Activated T-helper 9 cell treated with anti-CD3 and anti-CD28 coated beads, Interleukin-2, amount 50 U/mL, for 16 hours (primary cell): ENCODE results near the gene ABCB1.
A peak's percentile ranks its signal among the peaks of the same experiment; 100 is the strongest.

Experiments
- DNase-seq: peaks from one replicate; pipeline ENCODE4 v3.0.0-alpha.2; 2020; ENCODE audit warnings: low read depth

Gene ABCB1

DNA sequence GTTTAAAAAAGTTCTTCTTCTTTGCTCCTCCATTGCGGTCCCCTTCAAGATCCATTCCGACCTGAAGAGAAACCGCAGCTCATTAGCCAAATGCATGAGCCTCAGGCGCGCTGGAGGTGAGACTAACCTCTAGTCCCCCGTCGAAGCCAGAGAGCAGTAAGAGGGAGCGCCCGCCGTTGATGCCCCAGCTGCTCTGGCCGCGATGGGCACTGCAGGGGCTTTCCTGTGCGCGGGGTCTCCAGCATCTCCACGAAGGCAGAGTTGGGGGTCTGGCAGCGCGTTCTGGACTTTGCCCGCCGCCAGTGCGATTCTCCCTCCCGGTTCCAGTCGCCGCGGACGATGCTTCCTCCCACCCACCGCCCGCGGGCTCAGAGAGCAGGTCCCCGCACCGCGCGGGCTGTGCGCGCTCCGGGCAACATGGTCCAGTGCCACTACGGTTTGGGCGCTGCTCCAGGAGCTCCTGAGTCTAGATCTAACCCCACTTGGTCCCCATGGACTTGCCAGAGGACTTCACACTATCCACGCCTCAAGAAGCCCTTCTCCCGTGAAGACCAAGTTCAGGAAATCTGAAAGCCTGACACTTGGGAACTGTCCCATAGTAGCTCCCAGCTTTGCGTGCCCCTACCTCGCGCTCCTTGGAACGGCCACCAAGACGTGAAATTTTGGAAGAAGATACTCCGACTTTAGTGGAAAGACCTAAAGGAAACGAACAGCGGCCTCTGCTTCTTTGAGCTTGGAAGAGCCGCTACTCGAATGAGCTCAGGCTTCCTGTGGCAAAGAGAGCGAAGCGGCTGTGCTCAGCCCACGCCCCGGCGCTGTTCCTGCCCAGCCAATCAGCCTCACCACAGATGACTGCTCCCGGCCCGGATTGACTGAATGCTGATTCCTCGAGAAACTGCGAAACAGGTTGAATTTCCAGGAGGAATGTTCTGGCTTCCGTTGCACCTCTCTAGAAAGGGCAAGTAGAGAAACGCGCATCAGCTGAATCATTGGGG, at the start of gene ABCB1:
TSS of gene ABCB1 (minus strand) at position 755 of the 995 bp plus-strand sequence. CDS start at position 55, 700 bp downstream.
- peak; percentile 38 for DNase-seq

- no peak for DNase-seq
These were observed 47.6 kb upstream of the ABCB1 start for GRCh38 chr7:87648316-87648715.

- DNase-seq, result no peak
These were observed 44.8 kb upstream of the ABCB1 start for GRCh38 chr7:87645446-87645845.

DNA sequence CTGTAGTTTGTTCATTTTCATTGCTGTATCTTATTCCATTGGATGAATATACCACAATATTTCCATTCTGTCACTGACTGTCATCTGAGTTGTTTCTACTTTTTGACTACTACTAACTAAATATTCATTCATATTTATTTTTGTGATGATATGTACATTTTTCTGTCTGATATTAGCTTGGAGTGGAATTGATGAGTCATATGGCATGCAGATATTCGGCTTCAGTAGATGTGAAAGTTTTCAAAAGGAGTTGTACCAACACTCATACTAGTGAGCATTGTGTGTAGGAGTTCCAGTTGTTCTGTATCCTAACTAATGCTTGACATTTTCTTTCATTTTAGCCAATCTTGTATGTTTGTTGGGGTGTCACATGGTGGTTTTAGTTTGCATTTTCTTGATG, 35.2 kb upstream of the ABCB1 start:
- no peak for DNase-seq

DNA sequence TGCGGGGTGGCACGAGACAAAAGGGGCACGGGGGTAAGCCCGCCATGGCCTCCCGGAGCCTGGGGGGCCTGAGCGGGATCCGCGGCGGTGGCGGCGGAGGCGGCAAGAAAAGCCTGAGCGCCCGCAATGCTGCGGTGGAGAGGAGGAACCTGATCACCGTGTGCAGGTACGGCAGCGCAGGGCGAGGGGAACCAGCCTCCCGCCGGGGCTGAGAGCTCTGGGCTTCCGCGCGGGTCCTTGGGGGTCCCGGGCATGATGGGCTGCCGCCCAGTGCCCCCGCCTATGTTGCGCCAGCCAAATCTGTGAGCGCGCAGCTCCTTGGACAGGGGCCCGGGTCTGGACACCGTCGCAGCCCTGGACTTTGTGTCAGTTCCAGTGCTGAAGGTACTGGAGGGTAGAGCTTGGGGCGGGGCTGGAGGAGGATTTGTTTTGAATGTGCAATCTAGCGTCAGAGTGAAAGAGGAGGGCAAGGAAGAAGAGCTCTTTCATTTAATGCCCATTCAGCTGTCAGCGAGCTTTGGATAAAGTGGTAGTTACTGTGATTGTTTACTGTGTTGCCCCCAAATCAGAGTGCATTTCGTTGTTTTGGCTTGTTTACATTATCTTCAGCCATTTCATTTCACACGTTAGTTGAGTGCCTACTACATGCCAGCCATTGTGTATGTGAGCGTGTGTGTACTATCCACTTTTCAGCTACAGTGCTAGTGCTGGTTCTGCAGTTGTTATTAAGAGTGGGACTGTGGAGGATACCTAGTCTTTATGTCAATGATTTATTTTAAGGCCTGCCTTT, 28.3 kb upstream of the ABCB1 start:
- peak; percentile 3 for DNase-seq

- peak; percentile 7 for DNase-seq
These were observed 26.9 kb upstream of the ABCB1 start for GRCh38 chr7:87627634-87627994.

- no peak for DNase-seq
These were observed 24.4 kb upstream of the ABCB1 start for GRCh38 chr7:87625101-87625500.

- DNase-seq, result no peak
These were observed 23.9 kb upstream of the ABCB1 start for GRCh38 chr7:87624628-87625027.

DNA sequence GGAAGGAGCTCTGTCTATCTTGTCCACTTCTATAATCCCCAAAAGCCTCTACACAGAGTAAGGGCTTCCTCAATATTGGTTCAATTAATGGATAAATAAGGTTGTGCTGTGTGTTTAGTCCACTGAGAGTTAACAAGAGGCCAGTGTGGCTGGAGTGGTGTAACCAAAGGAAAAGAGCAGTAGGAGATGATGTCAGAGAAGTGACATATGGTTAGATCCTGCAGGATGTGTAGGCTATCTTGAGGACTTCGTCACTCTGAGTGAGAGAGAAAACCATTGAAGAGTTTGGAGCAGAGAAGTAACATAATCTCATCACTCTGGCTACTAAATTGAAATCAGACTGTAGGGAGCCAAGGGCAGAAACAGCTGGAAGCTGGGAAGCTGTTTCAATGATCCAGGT, 14.5 kb upstream of the ABCB1 start:
- no peak for DNase-seq

- DNase-seq, result no peak
These were observed 9.2 kb upstream of the ABCB1 start for GRCh38 chr7:87609916-87610315.

DNA sequence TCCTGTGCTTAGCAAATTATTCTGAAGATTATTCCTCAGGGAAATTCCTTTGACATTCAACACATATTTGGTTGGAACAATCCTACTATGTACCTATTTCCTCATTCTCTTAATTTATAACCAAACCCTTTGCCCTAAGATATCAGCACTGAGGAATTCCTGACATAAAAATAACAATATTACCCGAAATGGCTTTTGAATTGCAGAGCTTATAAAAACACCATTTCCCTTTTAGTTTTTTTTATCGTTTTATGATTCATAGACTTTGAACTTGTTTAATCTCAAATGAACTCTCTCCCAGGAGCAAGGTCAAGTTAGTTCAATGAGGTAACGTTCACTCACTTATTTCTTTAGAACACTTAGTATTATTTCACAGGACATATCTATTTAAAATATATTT, 7.7 kb upstream of the ABCB1 start:
- no peak for DNase-seq

DNA sequence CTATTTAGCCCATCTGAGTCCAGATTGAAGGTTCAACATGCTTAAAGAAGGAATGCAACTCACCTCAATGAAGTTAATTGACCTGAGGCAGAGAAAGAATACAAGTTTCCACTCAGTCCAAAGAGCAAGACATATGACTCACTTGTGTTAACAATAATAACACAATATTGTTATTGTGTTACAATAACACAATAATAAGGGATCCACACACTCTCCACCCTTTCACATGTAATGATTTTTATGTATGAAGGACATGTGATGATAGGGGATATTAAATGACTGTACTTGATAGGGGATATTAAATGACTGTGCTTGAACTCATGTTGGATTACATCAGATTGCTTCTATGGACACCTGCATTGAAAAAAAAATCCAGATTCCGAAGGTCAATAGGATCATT, 3.6 kb upstream of the ABCB1 start:
- DNase-seq, result no peak

- DNase-seq, result peak; percentile 14
These were observed 1.3 kb downstream of the ABCB1 start for GRCh38 chr7:87599336-87599735.

GRCh38 chr7:87598234-87599009, 2.3 kb downstream of the ABCB1 start:
- no peak for DNase-seq

DNA sequence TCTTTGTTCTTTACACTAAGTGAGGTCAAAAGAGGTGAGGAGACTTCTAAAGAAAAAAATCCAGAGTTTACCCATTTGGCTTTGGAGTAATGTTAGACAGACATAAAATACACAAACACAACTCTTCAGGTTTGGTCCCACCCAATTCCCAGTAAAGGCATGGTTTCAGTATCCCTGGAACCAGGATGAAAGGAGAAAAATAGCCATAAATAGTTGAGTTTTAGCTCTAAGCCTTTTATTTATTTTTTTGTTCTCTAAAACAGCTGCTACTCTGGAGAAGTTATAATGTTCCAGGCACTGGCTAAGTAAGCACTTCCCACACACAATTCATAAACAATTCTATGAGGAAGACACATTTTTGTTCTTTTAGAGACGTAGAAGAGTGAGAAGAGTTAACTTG, 4.0 kb downstream of the ABCB1 start:
- DNase-seq, result no peak

DNA sequence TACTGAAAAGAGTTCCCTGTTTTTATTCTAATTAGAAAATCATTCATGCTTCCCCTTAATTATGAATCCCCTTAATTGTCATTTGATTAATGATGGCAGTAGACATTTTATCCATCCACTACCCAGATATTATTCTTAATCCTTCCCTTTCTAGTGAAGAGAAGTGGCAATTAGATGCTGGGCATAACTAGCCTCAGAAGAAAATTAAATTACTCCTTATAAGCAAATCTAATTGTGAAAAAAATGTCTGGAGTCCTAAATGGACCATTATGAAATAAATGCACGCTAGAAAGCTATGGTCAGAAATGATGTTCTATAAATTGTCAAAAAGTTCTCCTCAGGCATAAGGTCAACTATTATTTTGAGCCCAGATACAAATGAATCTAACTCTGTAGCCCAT, 4.5 kb downstream of the ABCB1 start:
- no peak for DNase-seq

- no peak for DNase-seq
These were observed 8.4 kb downstream of the ABCB1 start for GRCh38 chr7:87592300-87592699.

DNA sequence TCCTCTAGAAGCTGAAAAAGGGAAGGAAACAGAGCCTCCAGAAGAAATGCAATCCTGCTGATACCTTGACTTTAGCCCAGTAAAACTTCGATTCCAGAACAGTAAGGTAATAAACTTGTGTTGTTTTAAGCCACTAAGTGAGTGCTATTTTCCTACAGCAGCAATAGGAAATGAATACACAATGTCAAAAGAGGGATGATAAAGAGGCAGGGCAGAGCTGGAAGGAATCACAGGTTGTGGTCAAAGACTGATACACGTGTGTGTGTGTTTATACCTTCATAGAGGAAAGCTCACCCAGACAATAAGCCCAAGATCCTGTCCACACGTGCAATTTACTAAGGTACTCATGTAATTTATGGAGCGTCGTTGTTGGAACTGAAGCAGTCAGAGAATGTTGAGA, 9.5 kb downstream of the ABCB1 start:
- DNase-seq, result no peak

- DNase-seq, result no peak
These were observed 10.1 kb downstream of the ABCB1 start for GRCh38 chr7:87590578-87590977.

DNA sequence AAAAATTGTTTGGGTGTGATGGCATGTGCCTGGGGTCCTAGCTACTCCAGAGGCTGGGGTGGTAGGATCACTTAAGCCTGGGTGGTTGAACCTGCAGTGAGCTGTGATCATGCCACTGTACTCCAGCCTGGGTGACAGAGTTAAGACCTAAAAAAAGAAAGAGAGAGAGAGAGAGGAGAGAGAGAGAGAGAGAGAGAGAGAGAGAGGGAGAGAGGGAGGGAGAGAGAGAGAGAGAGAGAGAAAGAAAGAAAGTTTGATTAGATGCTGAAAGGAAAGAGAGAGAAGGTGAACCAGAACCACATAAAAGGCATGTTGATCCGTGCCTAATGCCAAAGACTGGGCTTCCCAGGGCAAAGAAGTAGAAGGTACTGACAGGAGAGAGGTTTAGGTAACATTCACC, 11.1 kb downstream of the ABCB1 start:
- DNase-seq, result no peak

- no peak for DNase-seq
These were observed 19.0 kb downstream of the ABCB1 start for GRCh38 chr7:87581723-87582122.

GRCh38 chr7:87580636-87581035, 20.0 kb downstream of the ABCB1 start:
- DNase-seq, result no peak
